GM18909 (cell line): ENCODE measurements around the gene PAPOLB.

Experiments used
- ATAC-seq: cut with Tn5 transposase; IDR thresholded peaks from one replicate; pipeline ENCODE4 v1.9.1; 2021; ENCODE audit warnings: mild to moderate bottlenecking; ENCODE audit not compliant: unreplicated experiment, poor library complexity

The PAPOLB gene

GRCh38 chr7:4842319-4843064, 19.3 kb downstream of the PAPOLB start:
- no peak for ATAC-seq

DNA sequence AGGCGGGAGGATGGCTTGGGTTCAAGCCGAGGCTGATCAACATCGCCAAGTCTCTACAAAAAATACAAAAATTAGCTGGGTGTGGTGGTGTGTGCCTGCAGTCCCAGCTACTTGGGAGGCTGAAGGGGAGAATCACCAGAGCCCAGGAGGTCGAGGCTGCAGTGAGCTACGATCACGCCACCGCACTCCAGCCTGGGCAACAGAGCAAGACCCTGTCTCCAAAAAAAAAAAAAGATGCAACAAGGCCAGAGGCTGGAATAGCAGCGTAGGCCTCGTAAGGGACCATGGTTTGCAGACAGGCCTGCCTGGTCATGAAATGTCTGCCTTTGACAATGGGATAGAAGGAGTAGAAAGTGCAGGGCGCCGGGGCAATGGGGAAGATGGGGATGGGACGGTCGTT, 20.0 kb downstream of the PAPOLB start:
- no peak for ATAC-seq

DNA sequence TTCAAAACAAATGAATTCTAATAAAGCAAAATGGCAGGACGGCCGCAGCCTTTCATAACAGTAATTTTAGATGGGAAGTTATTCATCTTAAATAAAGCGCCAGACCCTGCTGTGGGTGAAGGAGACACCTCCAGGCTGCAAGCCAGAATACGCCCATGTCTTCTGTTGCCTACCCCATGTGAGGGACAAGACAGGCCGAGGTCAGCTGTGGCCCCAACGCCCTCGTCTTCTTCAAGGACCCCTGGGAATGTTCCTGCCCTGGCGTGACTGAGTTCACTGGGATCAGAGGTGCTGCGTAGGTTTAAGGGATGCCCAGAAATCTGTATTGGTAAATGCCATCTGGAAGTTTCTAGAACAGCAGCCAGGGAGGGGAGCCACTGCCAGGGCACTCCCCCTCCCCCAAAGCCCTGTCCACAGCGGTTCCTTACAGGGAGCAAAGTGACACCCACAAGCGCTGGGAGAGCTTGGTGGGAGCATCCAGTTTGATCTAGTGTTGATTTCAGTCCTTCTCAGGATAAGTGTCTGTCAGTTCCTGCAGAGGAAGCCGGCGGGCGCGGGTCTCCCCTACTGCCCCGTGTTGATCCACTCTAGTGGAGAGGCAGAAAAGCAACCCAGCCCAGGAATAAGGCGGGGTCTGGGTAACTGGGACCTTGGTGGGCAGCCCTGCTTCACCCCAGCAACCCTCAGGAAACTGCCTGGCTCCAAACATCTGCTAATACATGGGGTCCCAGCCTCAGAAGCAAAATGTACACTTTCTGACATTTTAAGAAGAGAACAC, 20.6 kb downstream of the PAPOLB start:
- ATAC-seq, result no peak

- no peak for ATAC-seq
Observed at GRCh38 chr7:4840079-4840501, 21.7 kb downstream of the PAPOLB start.

DNA sequence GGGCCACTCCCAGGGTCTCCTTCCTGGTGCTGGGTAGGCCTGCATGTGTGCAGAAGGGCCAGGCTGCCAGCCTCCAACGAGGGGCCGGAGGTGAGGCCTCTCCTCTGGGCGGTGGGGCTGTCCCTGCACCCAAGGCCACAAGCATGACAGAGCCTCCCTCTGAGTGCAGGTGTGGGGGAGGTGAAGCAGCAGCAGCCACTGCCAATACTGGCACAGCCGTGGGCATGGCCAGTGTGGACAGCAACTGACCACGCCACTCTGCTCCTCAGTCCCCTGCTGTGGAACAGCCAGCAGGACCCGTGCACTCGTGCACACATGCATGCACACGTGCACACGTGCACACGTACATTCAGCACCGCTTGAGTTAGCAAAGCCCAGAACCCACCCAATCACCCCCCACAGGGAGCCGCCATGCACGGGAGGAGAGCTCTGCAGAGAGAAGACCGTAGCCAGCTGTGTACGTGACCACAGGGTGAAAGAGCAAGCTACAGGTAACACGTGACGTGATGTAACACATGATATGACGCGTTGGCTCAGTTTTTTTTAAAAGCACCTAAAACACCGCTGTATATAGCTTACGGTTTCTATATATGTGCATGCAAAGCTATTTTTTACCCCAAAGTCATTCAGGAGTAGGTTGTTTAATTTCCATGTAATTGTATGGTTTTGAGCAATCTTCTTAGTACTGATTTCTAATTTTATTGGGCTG, 23.1 kb downstream of the PAPOLB start:
- ATAC-seq, result no peak

- ATAC-seq, result no peak
Observed at GRCh38 chr7:4837803-4838625, 23.8 kb downstream of the PAPOLB start.

DNA sequence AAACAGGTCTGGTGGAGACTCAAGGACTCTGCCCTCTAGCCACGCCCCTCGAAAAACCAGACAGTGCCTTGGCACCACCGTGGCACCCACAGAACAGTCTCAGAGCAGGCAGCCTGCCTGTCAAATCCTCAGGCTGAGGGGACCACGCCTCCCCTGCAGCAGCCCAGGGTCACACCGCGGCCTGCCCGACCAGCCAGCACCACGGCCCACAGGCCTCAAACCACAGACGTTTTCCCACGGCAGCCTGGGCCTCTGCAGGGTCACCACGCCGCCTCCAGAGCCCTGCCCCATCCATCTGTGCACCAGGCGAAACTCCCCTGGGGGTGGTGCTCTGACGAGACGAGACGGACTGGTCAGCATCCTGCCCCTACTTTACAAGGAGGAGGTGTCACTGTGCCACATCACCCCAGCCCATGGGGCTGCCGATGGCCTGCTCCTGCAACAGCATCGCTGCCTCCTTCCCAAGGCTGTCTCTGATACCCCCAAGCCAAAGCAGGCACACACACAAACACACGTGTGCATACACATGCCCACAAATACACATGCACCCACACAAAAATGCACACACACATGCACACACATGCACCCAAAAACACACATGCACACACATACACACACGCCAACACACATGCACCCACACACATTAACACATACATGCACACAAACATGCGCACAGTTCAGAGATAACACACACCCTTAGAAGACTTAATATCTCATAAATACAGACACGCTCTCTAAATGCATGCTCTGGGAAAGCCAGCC, 24.6 kb downstream of the PAPOLB start:
- ATAC-seq, result no peak

DNA sequence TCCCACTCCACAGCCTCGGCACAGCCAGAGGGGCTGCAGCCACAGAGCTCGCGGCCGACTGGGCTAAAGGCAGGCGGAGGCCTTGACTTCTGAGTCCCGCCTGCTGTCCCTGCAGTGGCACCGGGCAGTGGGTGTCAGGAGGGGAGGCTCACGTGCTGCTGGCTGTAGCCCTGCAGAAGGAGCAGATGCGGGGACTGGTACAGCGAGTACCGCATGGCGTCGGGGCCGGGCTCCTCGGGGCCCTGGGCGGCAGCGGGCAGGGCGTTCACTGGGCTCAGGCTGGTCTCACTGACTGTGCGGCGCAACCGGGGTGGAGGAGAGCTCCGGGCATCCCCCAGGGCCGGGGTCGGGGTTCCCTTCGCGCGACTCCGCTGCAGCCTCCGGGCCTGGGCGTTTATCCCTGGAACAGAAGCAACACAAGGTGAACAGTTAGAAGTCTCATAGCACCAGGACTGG, 25.6 kb downstream of the PAPOLB start:
- no peak for ATAC-seq

DNA sequence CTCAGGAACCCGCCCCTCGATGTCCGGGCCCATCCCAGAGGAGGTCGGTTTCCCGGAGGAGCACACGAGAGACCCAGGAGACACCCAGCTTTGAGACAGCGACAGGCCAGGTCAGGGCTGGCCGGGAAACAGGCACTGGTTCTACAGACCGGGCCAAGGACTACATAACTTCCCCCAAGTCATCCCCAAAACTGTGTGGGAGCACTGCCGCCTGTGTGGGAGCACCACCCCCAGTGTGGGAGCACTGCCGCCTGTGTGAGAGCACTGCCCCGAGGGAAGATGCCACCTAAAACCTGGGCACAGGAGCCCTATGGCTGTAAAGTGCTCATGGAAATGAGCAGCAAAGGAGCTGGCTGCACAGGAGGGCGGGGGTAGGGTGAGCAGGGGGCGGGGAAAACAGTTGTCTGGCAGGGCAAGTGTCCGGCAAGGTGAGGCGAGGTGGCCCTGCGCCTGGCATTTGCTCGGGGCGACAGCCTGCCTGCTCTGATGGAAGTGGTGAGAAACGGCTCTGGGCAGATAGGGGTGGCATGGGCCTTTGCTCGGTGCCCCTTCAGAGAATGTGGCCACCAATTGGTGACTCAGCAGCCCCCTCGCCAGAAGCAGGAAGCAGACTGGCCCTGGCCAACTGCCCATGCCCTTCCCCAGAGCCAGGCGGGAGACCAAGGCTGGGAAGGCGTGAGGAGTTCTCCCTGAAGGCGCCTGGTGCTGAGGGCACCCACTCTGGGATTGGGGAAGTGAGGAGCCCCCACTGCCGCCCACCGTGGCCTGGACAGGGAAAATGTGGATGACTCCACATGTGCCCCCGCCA, 26.2 kb downstream of the PAPOLB start:
- ATAC-seq, result no peak

DNA sequence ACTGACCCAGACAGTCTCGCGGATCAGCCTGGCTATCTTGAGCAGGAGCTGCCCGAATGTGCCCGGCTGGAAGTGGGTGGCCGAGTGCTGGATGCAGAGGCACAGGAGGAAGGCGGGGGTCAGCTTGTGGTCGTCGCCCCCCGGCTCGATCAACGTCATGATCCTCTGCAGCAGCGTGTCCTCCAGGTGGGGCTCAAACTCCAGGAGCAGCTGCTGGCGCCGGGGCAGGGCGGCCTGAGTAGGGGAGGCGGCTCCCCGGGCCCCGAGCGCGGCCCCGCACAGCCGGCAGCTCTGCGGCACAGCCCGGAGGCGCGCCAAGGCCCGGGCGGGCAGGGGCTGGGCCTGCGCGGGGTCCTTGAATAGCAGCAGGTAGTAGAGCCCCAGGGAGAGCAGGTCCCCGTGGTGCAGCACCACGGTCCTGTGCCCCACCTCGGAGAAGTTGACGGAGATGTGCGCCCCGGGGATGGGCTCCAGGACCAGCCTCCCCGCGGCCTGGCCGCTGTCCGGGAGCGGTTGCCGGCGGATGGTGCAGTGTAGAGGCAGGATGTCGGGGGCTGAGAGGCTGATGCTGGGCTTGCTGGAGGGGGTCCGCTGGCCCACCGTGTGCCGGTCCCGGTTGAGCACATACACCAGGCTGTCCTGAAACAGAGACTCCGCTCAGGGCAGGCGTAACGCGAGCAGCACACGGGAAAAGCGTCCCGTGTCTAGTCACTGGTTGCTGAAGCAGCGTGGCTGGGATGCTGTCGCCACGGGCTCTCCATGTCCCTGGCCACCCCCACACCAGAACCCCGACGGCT, 27.0 kb downstream of the PAPOLB start:
- ATAC-seq, result no peak

DNA sequence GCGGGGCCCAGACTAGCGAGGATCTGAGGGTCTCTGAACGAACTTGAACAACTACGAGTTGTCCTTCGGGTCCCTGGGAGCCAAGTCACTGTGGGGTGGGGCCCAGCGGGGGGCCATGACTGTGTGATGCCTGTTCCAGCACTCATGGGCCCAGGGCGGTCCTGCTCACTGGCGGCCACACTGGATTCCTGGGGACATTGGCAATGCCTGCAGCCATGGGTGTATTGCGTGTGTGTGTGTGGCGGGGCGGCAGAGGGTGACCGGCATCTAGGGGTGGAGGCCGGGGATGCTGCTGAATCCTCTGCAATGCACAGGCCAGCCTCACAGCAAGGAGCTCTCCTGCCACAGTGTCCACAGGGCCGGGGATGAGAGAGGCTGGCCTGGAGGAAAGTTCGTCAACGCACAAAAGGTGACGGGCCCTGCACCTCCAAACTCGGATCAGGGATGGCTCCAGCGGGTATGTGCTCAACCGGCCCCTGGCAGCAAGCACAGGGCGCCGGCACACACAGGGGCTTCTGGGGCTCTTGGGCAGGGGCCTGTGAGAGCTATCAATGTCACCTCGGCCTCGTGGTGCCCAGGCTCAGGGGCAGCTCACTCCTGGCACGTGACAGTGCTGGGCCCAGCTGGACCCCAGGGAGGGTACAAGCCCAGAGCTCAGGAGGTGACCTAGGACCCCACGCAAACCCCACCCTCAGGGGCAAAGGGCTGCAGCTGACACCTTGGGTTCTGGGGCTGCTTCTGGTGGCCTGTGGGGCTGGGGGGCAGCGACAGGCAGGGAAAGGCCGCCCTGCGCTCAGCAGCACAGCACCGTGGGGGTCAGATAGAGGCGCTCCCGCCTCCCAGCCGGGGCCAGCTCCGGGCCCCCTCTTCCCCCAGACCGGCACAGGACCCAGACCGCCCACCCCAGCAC, 27.9 kb downstream of the PAPOLB start:
- ATAC-seq, result no peak

- no peak for ATAC-seq
Observed at GRCh38 chr7:4833176-4833575, 28.7 kb downstream of the PAPOLB start.

- no peak for ATAC-seq
Observed at GRCh38 chr7:4832711-4833110, 29.1 kb downstream of the PAPOLB start.

DNA sequence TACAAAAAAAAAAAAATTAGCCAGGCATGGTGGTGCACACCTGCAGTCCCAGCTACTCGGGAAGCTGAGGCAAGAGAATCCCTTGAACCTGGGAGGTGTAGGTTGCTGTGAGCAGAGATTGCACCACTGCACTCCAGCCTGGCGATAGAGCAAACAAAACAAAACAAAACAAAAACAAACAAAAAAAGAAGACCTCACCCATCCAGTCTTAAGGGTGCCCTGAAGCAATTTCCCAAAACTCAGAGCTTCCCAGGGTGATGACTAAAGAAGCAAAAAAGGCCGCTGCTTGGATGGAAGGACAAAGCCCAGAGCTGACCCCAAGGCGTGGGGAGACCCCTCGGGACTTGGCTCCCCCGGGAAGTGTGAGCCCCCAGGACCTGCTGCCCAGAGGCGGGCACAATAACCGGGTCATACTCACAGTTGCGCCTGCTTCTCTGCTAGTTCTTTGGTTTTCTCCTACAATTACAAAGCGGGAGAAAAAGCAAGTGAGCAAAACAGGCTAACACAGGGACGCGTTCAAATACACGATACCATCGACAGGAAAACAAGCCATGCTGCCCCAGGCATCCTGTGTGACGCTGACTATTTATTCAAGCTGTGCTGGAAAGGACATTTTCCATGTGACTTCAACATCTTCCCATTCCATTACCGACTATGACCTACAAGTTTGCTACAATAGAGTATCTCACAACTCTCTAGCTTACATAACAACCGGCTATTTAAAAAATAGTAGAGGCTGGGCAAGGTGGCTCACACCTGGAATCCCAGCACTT, 29.9 kb downstream of the PAPOLB start:
- ATAC-seq, result no peak

- ATAC-seq, result peak; percentile 64
Observed at GRCh38 chr7:4830176-4830575, 31.7 kb downstream of the PAPOLB start.

GRCh38 chr7:4828720-4829383, 33.0 kb downstream of the PAPOLB start:
- ATAC-seq, result no peak
